BJ (cell line): Measurements from ENCODE around the gene NKAIN2. TPM values are rescaled to one million over a fixed set of nuclear protein-coding genes. Genes with fewer than 3 reads are reported as not detected.

Experiments
- CTCF ChIA-PET: fragments of 350-600 bp; formaldehyde crosslinking; extraction: SDS; loops from one replicate; lab custom pipeline; 2021; ENCODE audit warnings: antibody characterized with exemption, inconsistent platforms; lab: Yijun Ruan, JAX
- POLR2A ChIA-PET: fragments of 300-600 bp; sonication (Branson Sonifier 250); formaldehyde crosslinking; extraction: SDS; loops from one replicate; lab custom pipeline; 2021; ENCODE audit warnings: antibody characterized with exemption; lab: Charles Lee
- DNase-seq: peaks from one replicate; pipeline ENCODE4 v3.0.0-alpha.2; 2011; ENCODE audit warnings: low read depth
- H3K27me3 ChIP-seq: 2 replicates; pipeline ENCODE4 v1.6.0; 2011; ENCODE audit warnings: low read length; ENCODE audit not compliant: control insufficient read depth, insufficient read depth
- H3K36me3 ChIP-seq: 2 replicates; pipeline ENCODE4 v1.5.1; 2011; ENCODE audit warnings: low read length; ENCODE audit not compliant: control insufficient read depth, insufficient read depth
- H3K4me3 ChIP-seq: 2 replicates; pipeline ENCODE4 v1.5.1; 2011; ENCODE audit warnings: low read depth, mild to moderate bottlenecking, control low read depth, low read length
- polyA plus RNA-seq: library from polyadenylated mRNA; depleted of rRNA; stranded (reverse); fragments of >200 nt; gene quantifications from 2 replicates; pipeline ENCODE4 v1.2.3, GENCODE V29; 2011
- TF ChIP-seq, protein P1 (sequence below): IDR thresholded peaks from 2 replicates; pipeline ENCODE4 v1.5.1; 2011; ENCODE audit warnings: low read depth, mild to moderate bottlenecking, control low read depth, inconsistent platforms, low read length, moderate library complexity; ENCODE audit not compliant: insufficient read depth

The NKAIN2 gene
- polyA plus RNA-seq, 1 experiment: not detected

DNA sequence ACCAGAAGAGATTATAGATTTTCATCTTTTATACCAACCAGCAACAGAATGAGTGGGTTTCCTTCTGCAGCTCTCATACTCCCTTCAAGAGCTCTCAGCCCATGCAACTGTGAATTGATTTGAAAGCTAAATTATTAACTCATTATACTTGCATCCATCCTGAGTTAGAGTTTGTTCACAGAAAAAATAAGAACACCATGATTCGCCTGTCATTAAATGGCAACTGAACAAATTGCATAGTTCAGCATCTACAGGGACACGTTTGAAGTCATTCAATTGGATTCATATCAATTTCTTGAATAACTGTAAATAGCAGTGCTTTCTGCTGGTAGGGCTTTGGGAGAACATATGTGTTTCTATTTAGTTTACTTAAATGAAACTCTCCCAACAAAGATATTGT is 65.7 kb downstream of the NKAIN2 start:
- H3K4me3 ChIP-seq: no peak overlapping the region
- ChIA-PET POLR2A (no interaction called here), CTCF (no interaction called here)
- TF ChIP-seq, protein P1, sequence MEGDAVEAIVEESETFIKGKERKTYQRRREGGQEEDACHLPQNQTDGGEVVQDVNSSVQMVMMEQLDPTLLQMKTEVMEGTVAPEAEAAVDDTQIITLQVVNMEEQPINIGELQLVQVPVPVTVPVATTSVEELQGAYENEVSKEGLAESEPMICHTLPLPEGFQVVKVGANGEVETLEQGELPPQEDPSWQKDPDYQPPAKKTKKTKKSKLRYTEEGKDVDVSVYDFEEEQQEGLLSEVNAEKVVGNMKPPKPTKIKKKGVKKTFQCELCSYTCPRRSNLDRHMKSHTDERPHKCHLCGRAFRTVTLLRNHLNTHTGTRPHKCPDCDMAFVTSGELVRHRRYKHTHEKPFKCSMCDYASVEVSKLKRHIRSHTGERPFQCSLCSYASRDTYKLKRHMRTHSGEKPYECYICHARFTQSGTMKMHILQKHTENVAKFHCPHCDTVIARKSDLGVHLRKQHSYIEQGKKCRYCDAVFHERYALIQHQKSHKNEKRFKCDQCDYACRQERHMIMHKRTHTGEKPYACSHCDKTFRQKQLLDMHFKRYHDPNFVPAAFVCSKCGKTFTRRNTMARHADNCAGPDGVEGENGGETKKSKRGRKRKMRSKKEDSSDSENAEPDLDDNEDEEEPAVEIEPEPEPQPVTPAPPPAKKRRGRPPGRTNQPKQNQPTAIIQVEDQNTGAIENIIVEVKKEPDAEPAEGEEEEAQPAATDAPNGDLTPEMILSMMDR: no peak
- DNase-seq: no peak
- H3K36me3 ChIP-seq: no peaks in the 10 kb centered on the region
- no peaks in the 10 kb centered on the region for H3K27me3 ChIP-seq

DNA sequence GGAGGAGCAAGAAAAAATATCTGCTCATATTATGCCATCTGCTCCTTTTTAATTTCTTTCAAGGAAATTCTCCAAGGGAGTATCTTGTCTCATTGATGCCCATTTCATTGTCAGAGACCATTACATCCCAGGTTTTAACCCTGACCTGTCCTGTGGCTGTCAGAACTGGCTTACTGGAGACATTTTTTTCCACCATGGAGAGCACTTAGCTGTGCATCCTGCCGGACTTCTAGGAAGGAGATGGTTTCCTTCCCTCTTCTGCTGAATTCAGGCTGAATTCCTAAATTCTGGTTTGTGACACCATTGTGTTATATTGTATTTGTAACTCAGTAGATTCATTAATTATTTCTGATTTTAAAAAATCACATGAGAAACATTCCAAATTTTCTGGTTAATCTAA is 70.3 kb downstream of the NKAIN2 start:
- Histone ChIP-seq H3K27me3 (no peaks in the 10 kb centered on the region), H3K36me3 (no peaks in the 10 kb centered on the region), H3K4me3 (no peak overlapping the region)
- DNase-seq: no peak
- TF ChIP-seq, protein P1: no peak
- ChIA-PET CTCF (no interaction called here), POLR2A (no interaction called here)

GRCh38 chr6:123875784-123876183 is 72.1 kb downstream of the NKAIN2 start:
- H3K4me3 ChIP-seq: no peak overlapping the region
- no peaks in the 10 kb centered on the region for H3K27me3 ChIP-seq
- H3K36me3 ChIP-seq: no peaks in the 10 kb centered on the region
- DNase-seq: no peak
- ChIA-PET CTCF (no interaction called here), POLR2A (no interaction called here)
- TF ChIP-seq, protein P1: no peak

GRCh38 chr6:123879749-123880148 is 76.1 kb downstream of the NKAIN2 start:
- DNase-seq: no peak
- Histone ChIP-seq H3K4me3 (no peak overlapping the region), H3K36me3 (no peaks in the 10 kb centered on the region), H3K27me3 (no peaks in the 10 kb centered on the region)
- ChIA-PET CTCF (no interaction called here), POLR2A (no interaction called here)
- TF ChIP-seq, protein P1: no peak

DNA sequence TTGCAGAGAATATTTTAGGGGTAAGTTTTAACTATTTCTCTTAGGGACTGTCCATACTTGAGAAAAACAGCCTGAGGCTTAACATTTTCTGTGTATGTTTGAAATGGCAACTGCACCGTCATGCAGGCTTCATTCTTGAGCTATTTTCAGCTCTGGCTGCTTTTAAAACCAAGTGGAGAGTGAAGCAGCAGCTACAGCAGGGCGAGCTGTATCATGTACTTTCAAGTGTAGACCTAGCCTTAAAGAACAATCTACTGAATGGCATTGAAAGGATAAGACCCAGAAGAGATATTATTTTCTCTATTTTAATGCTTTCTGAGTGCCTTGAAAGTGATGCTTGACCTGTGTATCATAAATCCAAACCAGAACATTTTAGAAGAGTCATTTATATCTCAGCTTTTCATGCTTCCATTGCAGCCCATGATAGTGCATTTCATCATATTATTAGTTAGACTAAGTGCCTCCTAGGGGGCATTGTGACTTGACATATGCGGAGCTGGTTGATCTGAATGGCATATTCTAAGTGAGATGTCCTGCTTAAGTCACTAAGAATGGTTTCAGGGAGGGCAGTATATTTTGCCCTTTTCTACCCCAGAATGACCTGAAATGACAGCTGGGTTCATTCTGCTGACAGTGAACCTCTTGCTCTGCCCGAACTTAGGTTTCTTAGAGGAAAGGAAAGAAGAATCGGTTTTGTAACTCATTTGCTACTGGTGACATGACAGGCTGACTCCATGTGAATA is 85.3 kb downstream of the NKAIN2 start:
- CTCF ChIA-PET: interaction anchor here (0.5 kb wide), 1 partner anchor 72 kb away, joined by 5 read pairs; no protein-coding TSS in a partner anchor
- Histone ChIP-seq H3K4me3 (no peak overlapping the region), H3K27me3 (no peaks in the 10 kb centered on the region), H3K36me3 (no peaks in the 10 kb centered on the region)
- POLR2A ChIA-PET: no interaction called here
- no peak for DNase-seq
- TF ChIP-seq, protein P1: no peak
